ENCODE data around the gene USP49.
"Not testable (repeated sequence)": the region's sequence is repeated elsewhere in the genome, so short reads cannot be mapped to it uniquely, and the experiment has no call there.

Gene USP49

GRCh38 chr6:41895300-41896233 is at the start of gene USP49:
Gene USP49, minus strand, starts transcription at chr6:41895375. Its CDS starts 88,392 bp downstream, at chr6:41806983.
- peak; percentile 83 for DNase-seq (ENCODE audit: low read depth)

GRCh38 chr6:41943456-41943855 is 48.3 kb upstream of the USP49 start:
- DNase-seq (ENCODE audit: low read depth) = no peak

GRCh38 chr6:41942882-41943281 is 47.7 kb upstream of the USP49 start:
- not testable (repeated sequence) for DNase-seq (ENCODE audit: low read depth)

GRCh38 chr6:41942067-41942851 is 47.1 kb upstream of the USP49 start:
- no peak for DNase-seq (ENCODE audit: low read depth)

GRCh38 chr6:41941280-41942066 is 46.3 kb upstream of the USP49 start, which contains the start of gene CCND3:
Gene CCND3, minus strand, starts transcription at chr6:41941808. Its CDS starts 159 bp downstream, at chr6:41941649.
- peak; percentile 71 for DNase-seq (ENCODE audit: low read depth)

- DNase-seq (ENCODE audit: low read depth) = peak; percentile 30
Observed at GRCh38 chr6:41940759-41941279, 45.6 kb upstream of the USP49 start.

- no peak for DNase-seq (ENCODE audit: low read depth)
Observed at GRCh38 chr6:41939848-41940758, 44.9 kb upstream of the USP49 start.

- DNase-seq (ENCODE audit: low read depth) = no peak
Observed at GRCh38 chr6:41939176-41939847, 44.1 kb upstream of the USP49 start.

- DNase-seq (ENCODE audit: low read depth) = no peak
Observed at GRCh38 chr6:41938590-41939175, 43.5 kb upstream of the USP49 start.

GRCh38 chr6:41937861-41938574 is 42.8 kb upstream of the USP49 start:
- peak; percentile 35 for DNase-seq (ENCODE audit: low read depth)

GRCh38 chr6:41937472-41937860 is 42.3 kb upstream of the USP49 start:
- DNase-seq (ENCODE audit: low read depth) = no peak

GRCh38 chr6:41936073-41936837 is 41.1 kb upstream of the USP49 start:
- DNase-seq (ENCODE audit: low read depth) = peak; percentile 49

GRCh38 chr6:41935685-41936072 is 40.5 kb upstream of the USP49 start:
- DNase-seq (ENCODE audit: low read depth) = no peak

GRCh38 chr6:41935193-41935574 is 40.0 kb upstream of the USP49 start:
- no peak for DNase-seq (ENCODE audit: low read depth)

GRCh38 chr6:41934278-41935192 is 39.4 kb upstream of the USP49 start:
- DNase-seq (ENCODE audit: low read depth) = no peak

- DNase-seq (ENCODE audit: low read depth) = no peak
Observed at GRCh38 chr6:41932378-41932777, 37.2 kb upstream of the USP49 start.

GRCh38 chr6:41931792-41932191 is 36.6 kb upstream of the USP49 start:
- DNase-seq (ENCODE audit: low read depth) = no peak
